Natural killer cell (primary cell): Measurements from ENCODE around the gene CCNK. TPM values are rescaled to one million over a fixed set of nuclear protein-coding genes. Genes with fewer than 3 reads are reported as not detected.
A peak's percentile ranks its signal among the peaks of the same experiment; 100 is the strongest.

Experiments used
- ATAC-seq, 3 donors: fragments of 150-1000 bp in 2 of 3; fragments of 200-7000 bp in 1 of 3; cut with Tn5 transposase; 1 replicate in 1 of 3; 2 replicates in 2 of 3; pipeline ENCODE4 v1.10.0; 2021; ENCODE audit warnings: mild to moderate bottlenecking in 2 of 3, moderate library complexity in 2 of 3
- DNase-seq, 2 donors: peaks; one replicate each; pipeline versions ENCODE4 v3.0.0 to v3.0.0-alpha.2; 2013 to 2021; ENCODE audit warnings: mixed read lengths in 1 of 2
- H3K27ac ChIP-seq: one replicate; pipeline ENCODE4 v1.5.1; 2013; ENCODE audit warnings: mild to moderate bottlenecking, low read length
- H3K27me3 ChIP-seq: one replicate; pipeline ENCODE4 v1.6.1; 2013; ENCODE audit warnings: low read length; ENCODE audit not compliant: control insufficient read depth, insufficient read depth
- H3K36me3 ChIP-seq: one replicate; pipeline ENCODE4 v1.6.1; 2013; ENCODE audit warnings: low read length; ENCODE audit not compliant: control insufficient read depth, insufficient read depth
- H3K4me1 ChIP-seq: one replicate; pipeline ENCODE4 v1.6.1; 2013; ENCODE audit warnings: low read length; ENCODE audit not compliant: control insufficient read depth, insufficient read depth
- H3K4me3 ChIP-seq: one replicate; pipeline ENCODE4 v1.5.1; 2013; ENCODE audit warnings: low read length
- H3K9me3 ChIP-seq: one replicate; pipeline ENCODE4 v1.6.1; 2013; ENCODE audit warnings: low read length; ENCODE audit not compliant: control insufficient read depth, insufficient read depth
- H3K27ac Mint-ChIP-seq, 2 donors: one replicate each; pipeline ENCODE4 v1.8.0; 2022; ENCODE audit warnings: mild to moderate bottlenecking in 2 of 2, mixed read lengths in 2 of 2, moderate library complexity in 1 of 2
- H3K27me3 Mint-ChIP-seq, 2 donors: one replicate each; pipeline ENCODE4 v1.8.0; 2022; ENCODE audit warnings: low read depth in 2 of 2, mixed read lengths in 2 of 2
- H3K36me3 Mint-ChIP-seq: one replicate; pipeline ENCODE4 v1.8.0; 2022; ENCODE audit warnings: mixed read lengths
- H3K4me1 Mint-ChIP-seq, 2 donors: one replicate each; pipeline ENCODE4 v1.8.0; 2022; ENCODE audit warnings: mixed read lengths in 2 of 2
- H3K4me3 Mint-ChIP-seq: one replicate; pipeline ENCODE4 v1.8.0; 2022; ENCODE audit warnings: mild to moderate bottlenecking, moderate library complexity, mixed read lengths
- H3K9me3 Mint-ChIP-seq, 2 donors: one replicate each; pipeline ENCODE4 v1.8.0; 2022; ENCODE audit warnings: mixed read lengths in 2 of 2
- WGBS: methylation state at CpG from one replicate; pipeline ENCODE4 v1.1.7; 2013; ENCODE audit warnings: missing lambda C conversion rate; ENCODE audit not compliant: insufficient coverage; 5-methylcytosine and 5-hydroxymethylcytosine counted together
- intact Hi-C: fragments of 100-400 bp; cut with micrococcal nuclease; formaldehyde crosslinking; loops from one replicate; pipeline ENCODE4 v1.14.2; 2022
- total RNA-seq, 4 donors: library from RNA; stranded (reverse); fragments of 120-200 nt in 1 of 4; gene quantifications; one replicate each; pipeline versions ENCODE4 v1.2.3 to v1.2.4, GENCODE V29; 2013 to 2022
- TF ChIP-seq, protein P1 (sequence below): fragments of 200-600 bp; IDR thresholded peaks from one replicate; pipeline ENCODE4 v1.8.0; 2022; ENCODE audit warnings: antibody characterized with exemption

Gene CCNK
- total RNA-seq, 3 donors from 2014 or later (not counting 1 experiment from before 2014, with no cell fraction given): 155 to 168 (median 165) TPM

- WGBS: 87% methylated on average over 8 of the region's 8 CpGs
- Histone ChIP-seq H3K36me3 (peaks cover 12% of the 10 kb centered on the region), H3K9me3 (no peaks in the 10 kb centered on the region), H3K4me3 (no peak overlapping the region), H3K27ac (no peak overlapping the region), H3K4me1 (peaks cover 47% of the 10 kb centered on the region), H3K27me3 (no peaks in the 10 kb centered on the region)
- Mint-ChIP-seq H3K9me3 (no peaks in the 10 kb centered on the region), H3K4me1 (peaks cover 75 to 82% of the 10 kb centered on the region in 2 donors), H3K36me3 (no peaks in the 10 kb centered on the region), H3K27me3 (no peaks in the 10 kb centered on the region), H3K4me3 (peak overlapping the region; percentile 73), H3K27ac (peak overlapping the region; percentile 71 to 91)
- TF ChIP-seq, protein P1, sequence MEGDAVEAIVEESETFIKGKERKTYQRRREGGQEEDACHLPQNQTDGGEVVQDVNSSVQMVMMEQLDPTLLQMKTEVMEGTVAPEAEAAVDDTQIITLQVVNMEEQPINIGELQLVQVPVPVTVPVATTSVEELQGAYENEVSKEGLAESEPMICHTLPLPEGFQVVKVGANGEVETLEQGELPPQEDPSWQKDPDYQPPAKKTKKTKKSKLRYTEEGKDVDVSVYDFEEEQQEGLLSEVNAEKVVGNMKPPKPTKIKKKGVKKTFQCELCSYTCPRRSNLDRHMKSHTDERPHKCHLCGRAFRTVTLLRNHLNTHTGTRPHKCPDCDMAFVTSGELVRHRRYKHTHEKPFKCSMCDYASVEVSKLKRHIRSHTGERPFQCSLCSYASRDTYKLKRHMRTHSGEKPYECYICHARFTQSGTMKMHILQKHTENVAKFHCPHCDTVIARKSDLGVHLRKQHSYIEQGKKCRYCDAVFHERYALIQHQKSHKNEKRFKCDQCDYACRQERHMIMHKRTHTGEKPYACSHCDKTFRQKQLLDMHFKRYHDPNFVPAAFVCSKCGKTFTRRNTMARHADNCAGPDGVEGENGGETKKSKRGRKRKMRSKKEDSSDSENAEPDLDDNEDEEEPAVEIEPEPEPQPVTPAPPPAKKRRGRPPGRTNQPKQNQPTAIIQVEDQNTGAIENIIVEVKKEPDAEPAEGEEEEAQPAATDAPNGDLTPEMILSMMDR: no peak
- intact Hi-C loops: no loop called here
- ATAC-seq (no peak), DNase-seq (no peak)
These were observed 12.2 kb upstream of the CCNK start for GRCh38 chr14:99468836-99469592.

DNA sequence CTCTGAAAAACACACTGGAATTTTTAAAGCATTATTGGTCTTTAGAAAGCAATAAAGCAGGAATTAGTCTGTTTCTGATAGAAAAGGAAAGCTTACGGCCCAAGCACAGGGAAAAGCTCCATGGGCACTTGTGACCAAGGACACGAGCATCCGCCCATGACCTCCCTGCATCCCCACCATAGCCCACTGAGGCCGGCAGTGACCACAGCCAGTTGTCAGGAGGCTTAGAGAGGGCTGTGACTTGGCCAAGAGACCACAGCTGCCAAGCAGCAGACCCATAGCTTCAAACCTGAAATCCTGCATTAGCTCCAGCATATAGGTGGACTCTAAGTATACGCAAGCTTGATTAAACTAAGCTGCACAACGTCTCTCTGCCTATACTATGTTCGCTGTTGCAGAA is 9.5 kb upstream of the CCNK start:
- no peak for ATAC-seq

DNA sequence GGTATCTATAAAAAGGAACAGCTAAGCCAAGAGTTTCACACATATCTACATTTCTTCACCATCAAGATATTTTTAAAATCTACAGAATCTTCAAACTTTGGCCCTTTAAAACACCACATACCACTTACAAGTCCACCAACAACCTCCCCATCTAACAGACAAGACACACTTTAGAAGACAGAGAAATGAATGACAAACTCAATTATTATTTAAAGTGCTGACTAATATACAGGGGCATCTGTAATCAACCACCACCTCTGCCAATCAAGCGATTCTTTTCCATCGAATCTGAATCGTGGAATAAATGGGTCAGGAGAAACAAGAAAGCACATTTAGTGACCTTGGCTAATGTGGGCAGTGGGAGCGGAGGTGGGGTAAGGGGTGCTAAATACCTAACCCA is 8.3 kb upstream of the CCNK start:
- no peak overlapping the region for H3K27ac ChIP-seq
- H3K36me3 ChIP-seq: peaks cover 1% of the 10 kb centered on the region
- no peaks in the 10 kb centered on the region for H3K27me3 Mint-ChIP-seq
- H3K27me3 ChIP-seq: no peaks in the 10 kb centered on the region
- H3K27ac Mint-ChIP-seq: peak overlapping the region in 1 of 2 donors; percentile 73
- H3K4me3 ChIP-seq: no peak overlapping the region
- no peaks in the 10 kb centered on the region for H3K9me3 Mint-ChIP-seq
- H3K9me3 ChIP-seq: no peaks in the 10 kb centered on the region
- 90% methylated on average over 2 of the region's 4 CpGs for WGBS
- intact Hi-C loops: no loop called here
- H3K4me3 Mint-ChIP-seq: peak overlapping the region; percentile 3
- TF ChIP-seq, protein P1: no peak
- H3K4me1 Mint-ChIP-seq: peaks cover 73 to 74% of the 10 kb centered on the region in 2 donors
- DNase-seq: no peak
- no peak for ATAC-seq
- H3K36me3 Mint-ChIP-seq: no peaks in the 10 kb centered on the region
- H3K4me1 ChIP-seq: peaks cover 20% of the 10 kb centered on the region

More for the DNA sequence above, 9.5 kb upstream of the CCNK start:
- H3K9me3 Mint-ChIP-seq: no peaks in the 10 kb centered on the region
- H3K27me3 Mint-ChIP-seq: no peaks in the 10 kb centered on the region
- H3K27ac ChIP-seq: no peak overlapping the region
- H3K4me3 ChIP-seq: no peak overlapping the region
- H3K27ac Mint-ChIP-seq: peak overlapping the region in 1 of 2 donors; percentile 91
- peaks cover 1% of the 10 kb centered on the region for H3K36me3 ChIP-seq
- H3K9me3 ChIP-seq: no peaks in the 10 kb centered on the region
- WGBS: 85% methylated on average over 7 of the region's 7 CpGs
- TF ChIP-seq, protein P1: no peak
- H3K27me3 ChIP-seq: no peaks in the 10 kb centered on the region
- H3K4me3 Mint-ChIP-seq: no peak overlapping the region
- no peaks in the 10 kb centered on the region for H3K36me3 Mint-ChIP-seq
- DNase-seq: no peak
- H3K4me1 ChIP-seq: peaks cover 28% of the 10 kb centered on the region
- intact Hi-C loops: no loop called here
- peaks cover 79 to 82% of the 10 kb centered on the region in 2 donors for H3K4me1 Mint-ChIP-seq
